CD14-positive monocyte (primary cell): ENCODE data around the gene TGFBR1. TPM values are rescaled to one million over a fixed set of nuclear protein-coding genes. Genes with fewer than 3 reads are reported as not detected.
A peak's percentile ranks its signal among the peaks of the same experiment; 100 is the strongest.

Source experiments
- DNase-seq, 3 donors: peaks; one replicate each; pipeline ENCODE4 v3.0.0-alpha.2; 2011 to 2022
- H2AFZ ChIP-seq: 2 replicates; pipeline ENCODE4 v1.6.0; 2012; ENCODE audit warnings: mild to moderate bottlenecking, low read depth, low read length, inconsistent platforms; ENCODE audit not compliant: insufficient read depth, poor library complexity, severe bottlenecking
- H3K27ac ChIP-seq, 2 donors: 1 replicate in 1 of 2; 2 replicates in 1 of 2; pipeline ENCODE4 v1.5.1; 2012 to 2013; ENCODE audit warnings: low read length in 2 of 2, control low read depth in 1 of 2, inconsistent platforms in 1 of 2, low read depth in 1 of 2, mild to moderate bottlenecking in 1 of 2
- H3K27me3 ChIP-seq, 2 donors: one replicate each; pipeline versions ENCODE4 v1.6.0 to v1.6.1; 2011 to 2013; ENCODE audit warnings: low read length in 2 of 2; ENCODE audit not compliant: control insufficient read depth in 2 of 2, insufficient read depth in 2 of 2
- H3K36me3 ChIP-seq, 2 donors: replicated peaks in 1 of 2; 1 replicate in 1 of 2; 2 replicates in 1 of 2; pipeline versions ENCODE4 v1.5.1 to v1.6.1; 2012 to 2013; ENCODE audit warnings: low read length in 2 of 2, control low read depth in 1 of 2, inconsistent platforms in 1 of 2, mild to moderate bottlenecking in 1 of 2; ENCODE audit not compliant: insufficient read depth in 2 of 2, control insufficient read depth in 1 of 2
- H3K4me1 ChIP-seq, 2 donors: 1 replicate in 1 of 2; 2 replicates in 1 of 2; pipeline versions ENCODE4 v1.5.1 to v1.6.1; 2012 to 2013; ENCODE audit warnings: low read length in 2 of 2, control low read depth in 1 of 2, inconsistent platforms in 1 of 2, mild to moderate bottlenecking in 1 of 2, moderate library complexity in 1 of 2; ENCODE audit not compliant: insufficient read depth in 2 of 2, control insufficient read depth in 1 of 2
- H3K4me2 ChIP-seq: replicated peaks from 2 replicates; pipeline ENCODE3; 2012; ENCODE audit warnings: low read length, moderate library complexity, mild to moderate bottlenecking; ENCODE audit not compliant: poor library complexity, severe bottlenecking; ENCODE audit errors: extremely low read depth
- H3K4me3 ChIP-seq, 3 experiments: fragments of 200-600 bp in 1 of 3; sonication (generic) in 1 of 3; replicated peaks in 1 of 3; 1 replicate in 2 of 3; 2 replicates in 1 of 3; pipeline ENCODE4 v1.5.1; 2011 to 2013; ENCODE audit warnings: low read length in 3 of 3, mild to moderate bottlenecking in 3 of 3, control low read depth in 2 of 3, low read depth in 2 of 3, inconsistent platforms in 1 of 3, moderate library complexity in 1 of 3
- H3K79me2 ChIP-seq: 2 replicates; pipeline ENCODE4 v1.6.0; 2012; ENCODE audit warnings: mild to moderate bottlenecking, control low read depth, inconsistent platforms, low read length, moderate library complexity; ENCODE audit not compliant: insufficient read depth
- H3K9ac ChIP-seq: 2 replicates; pipeline ENCODE4 v1.6.0; 2017; ENCODE audit warnings: low read length, mild to moderate bottlenecking; ENCODE audit not compliant: insufficient read depth, poor library complexity, severe bottlenecking
- H3K9me3 ChIP-seq, 2 donors: replicated peaks in 1 of 2; 1 replicate in 1 of 2; 2 replicates in 1 of 2; pipeline versions ENCODE4 v1.5.1 to v1.6.1; 2012 to 2013; ENCODE audit warnings: low read length in 2 of 2, control low read depth in 1 of 2; ENCODE audit not compliant: control insufficient read depth in 1 of 2, insufficient read depth in 1 of 2
- H4K20me1 ChIP-seq: 2 replicates; pipeline ENCODE4 v1.6.0; 2012; ENCODE audit warnings: mild to moderate bottlenecking, low read length, control low read depth, moderate library complexity; ENCODE audit not compliant: insufficient read depth
- H3K27ac Mint-ChIP-seq, 7 donors: one replicate each; pipeline ENCODE4 v1.8.0; 2020; ENCODE audit warnings: mild to moderate bottlenecking in 7 of 7, mixed read lengths in 7 of 7, moderate library complexity in 6 of 7, inconsistent platforms in 2 of 7
- H3K27me3 Mint-ChIP-seq, 3 donors: one replicate each; pipeline ENCODE4 v1.8.0; 2021 to 2022; ENCODE audit warnings: low read depth in 3 of 3, mild to moderate bottlenecking in 3 of 3, mixed read lengths in 3 of 3, moderate library complexity in 3 of 3, inconsistent platforms in 1 of 3
- H3K36me3 Mint-ChIP-seq, 2 donors: one replicate each; pipeline ENCODE4 v1.8.0; 2020; ENCODE audit warnings: mixed read lengths in 2 of 2, inconsistent platforms in 1 of 2, mild to moderate bottlenecking in 1 of 2
- H3K4me1 Mint-ChIP-seq: one replicate; pipeline ENCODE4 v1.8.0; 2020; ENCODE audit warnings: mild to moderate bottlenecking, mixed read lengths
- H3K4me3 Mint-ChIP-seq, 2 donors: one replicate each; pipeline ENCODE4 v1.8.0; 2020; ENCODE audit warnings: mild to moderate bottlenecking in 2 of 2, mixed read lengths in 2 of 2, moderate library complexity in 1 of 2
- H3K9me3 Mint-ChIP-seq, 7 donors: one replicate each; pipeline ENCODE4 v1.8.0; 2020 to 2022; ENCODE audit warnings: mixed read lengths in 7 of 7, mild to moderate bottlenecking in 6 of 7, moderate library complexity in 6 of 7, inconsistent platforms in 2 of 7
- CTCF ChIP-seq: fragments of 200-600 bp; IDR thresholded peaks from one replicate; pipeline ENCODE4 v1.8.0; 2022; ENCODE audit warnings: antibody characterized with exemption, mild to moderate bottlenecking
- WGBS: methylation state at CpG from one replicate; pipeline ENCODE4 v1.1.5; 2013; ENCODE audit warnings: missing lambda C conversion rate; ENCODE audit not compliant: insufficient coverage; 5-methylcytosine and 5-hydroxymethylcytosine counted together
- intact Hi-C, 2 donors: fragments of 100-400 bp; cut with micrococcal nuclease; formaldehyde crosslinking; loops; one replicate each; pipeline versions ENCODE4 v1.15.0 to v1.15.1; 2023
- polyA plus RNA-seq, 3 donors: library from polyadenylated mRNA; depleted of rRNA in 1 of 3; unstranded in 2 of 3; stranded (reverse) in 1 of 3; fragments of 300-500 nt in 2 of 3; fragments of >200 nt in 1 of 3; fragmentation: Illumina TruSeq in 2 of 3; gene quantifications; 1 replicate in 2 of 3; 2 replicates in 1 of 3; pipeline ENCODE4 v1.2.3, GENCODE V29; 2012 to 2021

Gene TGFBR1
- polyA plus RNA-seq, 3 donors: 10.7 to 26.8 (median 25.0) TPM

GRCh38 chr9:99083051-99083450 is 21.9 kb upstream of the TGFBR1 start:
- Histone ChIP-seq H3K4me3 (no peak overlapping the region), H3K36me3 (no peaks in the 10 kb centered on the region), H3K79me2 (no peaks in the 10 kb centered on the region), H3K9me3 (no peaks in the 10 kb centered on the region), H3K27me3 (no peaks in the 10 kb centered on the region), H2AFZ (no peak overlapping the region), H3K4me1 (peaks cover 17 to 18% of the 10 kb centered on the region in 2 donors), H3K27ac (no peak overlapping the region), H3K4me2 (no peak overlapping the region), H3K9ac (no peak overlapping the region), H4K20me1 (no peaks in the 10 kb centered on the region)
- no peak for DNase-seq
- peaks cover 0 to 4% (median 0%) of the 10 kb centered on the region in 7 donors for H3K9me3 Mint-ChIP-seq
- no peak overlapping the region for H3K27ac Mint-ChIP-seq
- no peaks in the 10 kb centered on the region for H3K36me3 Mint-ChIP-seq
- 92% methylated on average over 5 of the region's 6 CpGs for WGBS
- H3K4me1 Mint-ChIP-seq: peaks cover 26% of the 10 kb centered on the region
- intact Hi-C loops: loop anchor here in 1 of 2 donors (10.0 kb wide), 1 partner anchor 52 kb away; no protein-coding TSS in a partner anchor
- H3K4me3 Mint-ChIP-seq: no peak overlapping the region
- TF ChIP-seq CTCF: no peak
- peaks cover 1 to 10% (median 10%) of the 10 kb centered on the region in 3 donors for H3K27me3 Mint-ChIP-seq

- H4K20me1 ChIP-seq: no peaks in the 10 kb centered on the region
- peak overlapping the region; percentile 49 for H3K4me2 ChIP-seq
- H3K27me3 ChIP-seq: no peaks in the 10 kb centered on the region
- peak; percentile 83 to 92 (median 86) for DNase-seq
- H2AFZ ChIP-seq: no peak overlapping the region
- no peak overlapping the region for H3K9ac ChIP-seq
- H3K9me3 ChIP-seq: peaks cover 0 to 5% of the 10 kb centered on the region in 2 donors
- no peaks in the 10 kb centered on the region for H3K36me3 ChIP-seq
- peak overlapping the region in 1 of 3 experiments; percentile 44 for H3K4me3 ChIP-seq
- WGBS: 61% methylated on average over 4 of the region's 12 CpGs
- H3K4me3 Mint-ChIP-seq: peak overlapping the region in 1 of 2 donors; percentile 69
- H3K4me1 ChIP-seq: peaks cover 17 to 18% of the 10 kb centered on the region in 2 donors
- peak overlapping the region in 1 of 2 donors; percentile 59 for H3K27ac ChIP-seq
- no peak for TF ChIP-seq CTCF
- peaks cover 0 to 13% (median 6%) of the 10 kb centered on the region in 7 donors for H3K9me3 Mint-ChIP-seq
- H3K79me2 ChIP-seq: no peaks in the 10 kb centered on the region
- H3K27ac Mint-ChIP-seq: peak overlapping the region; percentile 42 to 91 (median 80)
- peaks cover 0 to 6% of the 10 kb centered on the region in 2 donors for H3K36me3 Mint-ChIP-seq
- peaks cover 0 to 8% (median 3%) of the 10 kb centered on the region in 3 donors for H3K27me3 Mint-ChIP-seq
- intact Hi-C loops: loop anchor here (5.0 to 10.0 kb wide), 2 partner anchors 34 to 49 kb away; no protein-coding TSS in a partner anchor
- peaks cover 26% of the 10 kb centered on the region for H3K4me1 Mint-ChIP-seq
These were observed 18.7 kb upstream of the TGFBR1 start for GRCh38 chr9:99085949-99086948.
